GM21786 (cell line): ENCODE measurements around the gene MATN4.

Source experiments
- ATAC-seq: cut with Tn5 transposase; IDR thresholded peaks from one replicate; pipeline ENCODE4 v1.9.1; 2021; ENCODE audit not compliant: unreplicated experiment

Gene MATN4

DNA sequence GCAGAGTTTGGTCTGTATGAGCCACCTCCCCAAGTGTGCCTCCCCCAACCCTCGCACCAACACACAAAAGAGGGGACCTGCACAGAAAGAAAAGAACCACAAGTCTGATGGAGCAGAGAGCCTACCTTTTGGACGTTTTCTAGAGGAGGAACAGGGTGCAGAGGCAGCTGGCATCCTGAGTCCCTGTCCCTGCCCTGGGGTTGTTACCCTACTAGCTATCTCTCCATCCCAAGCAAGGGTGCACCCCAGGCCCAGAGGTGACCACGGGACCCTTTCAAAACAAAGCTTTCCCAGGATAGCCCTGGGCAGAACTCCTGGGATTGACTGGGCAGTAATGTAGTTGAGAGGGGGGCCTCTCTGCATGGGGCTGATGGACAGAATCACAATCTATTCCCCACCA, 9.7 kb upstream of the MATN4 start:
- ATAC-seq, result no peak

DNA sequence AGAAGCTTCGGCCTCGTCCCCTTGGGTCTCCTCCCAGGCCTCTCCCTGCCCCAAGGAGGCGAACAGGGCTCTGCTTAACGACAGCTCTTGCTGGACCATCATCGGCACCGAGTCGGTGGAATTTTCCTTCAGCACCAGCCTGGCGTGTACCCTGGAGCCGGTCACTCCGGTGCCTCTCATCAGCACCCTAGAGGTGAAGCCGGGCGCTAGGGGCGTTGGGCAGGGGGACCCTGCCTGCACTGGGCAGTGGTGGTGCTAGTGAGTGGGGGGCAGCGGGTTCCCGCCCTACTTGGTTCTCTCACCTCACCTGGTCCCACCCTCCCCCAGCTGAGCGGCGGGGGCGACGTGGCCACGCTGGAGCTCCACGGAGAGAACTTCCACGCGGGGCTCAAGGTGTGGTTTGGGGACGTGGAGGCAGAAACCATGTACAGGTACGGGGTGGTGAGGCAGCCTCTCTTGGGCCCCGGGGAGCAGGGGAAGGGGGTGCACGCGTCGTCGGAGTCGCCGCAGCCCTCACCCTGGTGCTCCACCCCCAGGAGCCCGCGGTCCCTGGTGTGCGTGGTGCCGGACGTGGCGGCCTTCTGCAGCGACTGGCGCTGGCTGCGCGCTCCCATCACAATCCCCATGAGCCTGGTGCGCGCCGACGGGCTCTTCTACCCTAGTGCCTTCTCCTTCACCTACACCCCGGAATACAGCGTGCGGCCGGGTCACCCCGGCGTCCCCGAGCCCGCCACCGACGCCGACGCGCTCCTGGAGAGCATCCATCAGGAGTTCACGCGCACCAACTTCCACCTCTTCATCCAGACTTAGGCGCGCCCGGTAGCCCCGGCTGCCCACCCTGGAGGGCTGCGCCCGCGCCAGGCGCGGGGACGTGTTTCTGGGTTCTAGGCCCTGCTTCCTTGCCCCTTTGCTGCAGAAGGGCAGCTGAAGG, 8.3 kb upstream of the MATN4 start:
- ATAC-seq, result no peak

DNA sequence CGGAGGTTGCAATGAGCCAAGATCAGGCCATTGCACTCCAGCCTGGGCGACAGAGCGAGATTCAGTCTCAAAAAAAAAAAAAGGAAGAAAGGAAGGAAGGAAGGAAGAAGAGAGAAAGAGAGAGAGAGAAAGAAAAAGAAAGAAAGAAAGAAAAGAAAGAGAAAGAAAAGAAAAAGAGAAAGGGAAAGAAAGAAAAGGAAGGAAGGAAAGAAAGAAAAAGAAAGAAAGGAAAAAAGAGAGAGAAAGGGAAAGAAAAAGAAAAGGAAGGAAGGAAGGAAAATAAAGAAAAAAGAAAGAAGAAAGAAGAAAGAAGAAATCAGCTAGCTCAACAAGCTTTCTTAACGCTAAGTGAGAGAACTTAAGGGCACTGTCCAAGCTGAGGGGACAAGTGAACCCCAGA, 7.6 kb upstream of the MATN4 start:
- no peak for ATAC-seq

DNA sequence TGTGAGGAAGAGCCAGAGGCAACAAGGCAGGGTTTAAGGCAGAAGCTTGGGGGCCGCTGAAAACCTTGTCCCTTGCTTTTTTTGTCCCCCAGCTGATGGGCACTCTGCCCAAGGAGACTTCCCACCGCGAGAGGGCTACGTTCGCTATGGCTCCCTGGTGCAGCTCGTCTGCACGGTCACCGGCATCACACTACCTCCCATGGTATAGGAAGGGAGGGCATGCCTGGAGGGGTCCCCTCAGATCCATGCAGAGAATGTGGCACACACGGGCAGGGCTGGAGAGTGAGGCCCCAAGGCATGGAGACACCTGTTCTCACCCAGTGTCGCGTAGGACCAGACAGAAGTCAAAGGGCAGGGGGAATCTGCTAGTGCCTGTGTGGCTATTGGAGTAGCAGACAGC, 5.8 kb upstream of the MATN4 start:
- no peak for ATAC-seq

DNA sequence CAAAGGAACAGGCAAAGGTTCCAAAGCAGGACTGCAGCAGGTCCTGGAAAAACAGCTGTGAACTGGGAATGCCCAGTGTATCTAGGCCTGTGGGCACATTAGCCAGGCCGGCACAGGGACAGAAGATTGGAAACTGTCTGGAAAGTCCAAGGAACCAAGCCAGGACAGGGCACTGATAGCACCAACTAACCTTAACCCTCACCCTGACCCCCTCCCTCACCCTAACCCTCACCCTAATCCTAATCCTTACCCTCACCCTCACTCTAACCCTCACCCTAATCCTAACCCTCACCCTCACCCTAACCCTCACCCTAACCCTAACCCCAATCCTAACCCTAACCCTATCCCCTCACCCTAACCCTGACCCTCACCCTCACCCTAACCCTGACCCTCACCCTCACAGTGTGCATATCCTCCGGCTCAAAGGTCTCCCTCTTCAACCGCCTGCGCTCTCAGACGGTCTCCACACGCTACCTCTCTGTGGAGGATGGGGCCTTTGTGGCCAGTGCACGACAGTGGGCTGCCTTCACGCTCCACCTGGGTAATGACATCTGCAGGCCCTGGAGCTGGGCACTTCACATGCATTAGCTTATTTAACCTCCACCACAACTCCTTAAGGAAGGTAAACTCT, 5.1 kb upstream of the MATN4 start:
- no peak for ATAC-seq

DNA sequence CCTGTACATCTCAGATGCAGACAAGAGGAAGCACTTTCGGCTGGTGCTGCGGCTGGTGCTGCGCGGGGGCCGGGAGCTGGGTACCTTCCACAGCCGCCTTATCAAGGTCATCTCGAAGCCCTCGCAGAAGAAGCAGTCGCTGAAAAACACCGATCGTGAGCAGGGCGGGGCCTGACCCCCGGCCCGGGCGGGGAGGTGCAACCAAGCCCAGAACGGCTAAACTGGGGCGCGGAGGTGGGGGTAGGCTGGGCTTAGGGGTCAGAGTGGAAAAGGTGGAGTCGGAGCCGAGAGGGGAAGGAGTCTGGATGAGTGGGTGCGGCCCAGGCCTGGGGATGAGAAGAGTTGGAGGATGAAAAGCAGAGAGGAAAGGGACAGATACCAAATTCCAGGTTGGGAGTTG, 4.1 kb upstream of the MATN4 start:
- ATAC-seq, result no peak

DNA sequence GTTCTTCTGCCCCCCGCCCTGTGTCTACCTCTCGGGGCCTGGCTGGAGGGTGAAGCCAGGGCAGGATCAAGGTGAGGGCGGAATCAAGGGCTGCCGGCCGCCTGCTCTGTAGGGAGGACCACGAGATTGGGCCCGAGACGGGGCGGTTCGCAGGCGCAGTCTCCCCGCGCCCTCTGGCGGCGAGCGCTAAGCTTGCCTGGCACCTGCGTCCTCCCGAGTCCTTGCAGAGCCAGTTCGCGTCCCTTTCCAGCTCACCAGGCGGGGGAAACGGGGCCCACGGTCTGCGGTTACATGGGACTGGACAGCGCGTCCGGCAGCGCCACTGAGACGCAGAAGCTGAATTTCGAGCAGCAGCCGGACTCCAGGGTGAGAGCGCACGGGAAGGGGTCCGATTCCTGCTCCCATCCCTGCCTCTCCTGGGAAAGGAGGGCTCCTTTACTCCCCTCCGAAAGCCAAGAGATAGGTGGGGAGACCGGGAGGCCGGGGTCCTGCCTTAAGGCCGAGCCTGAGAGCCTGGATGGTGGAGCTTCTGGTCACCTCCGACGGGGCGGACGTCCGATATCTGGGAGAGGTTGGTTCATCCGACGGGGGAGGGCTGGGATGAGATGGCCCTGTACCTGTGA, 3.6 kb upstream of the MATN4 start:
- no peak for ATAC-seq

DNA sequence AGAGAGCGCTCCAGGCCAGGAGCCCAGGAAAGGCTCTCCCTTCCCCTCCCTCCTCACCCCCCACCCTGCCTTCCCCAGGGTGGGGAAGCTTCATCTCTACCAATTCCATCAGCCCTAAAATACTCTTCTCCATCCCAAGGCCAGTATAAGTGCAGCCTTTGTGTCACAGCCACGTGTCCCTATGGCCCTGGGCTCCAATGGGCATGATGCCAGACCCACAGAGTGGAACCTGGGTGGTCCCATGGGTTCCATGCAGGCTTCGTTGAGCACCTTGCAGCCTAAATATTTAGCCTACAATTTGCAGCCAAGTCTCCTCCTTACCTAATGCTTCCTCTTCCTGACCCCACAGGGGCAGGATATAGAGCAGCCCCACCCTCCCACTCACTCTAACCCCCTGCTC, 976 bp upstream of the MATN4 start:
- no peak for ATAC-seq

DNA sequence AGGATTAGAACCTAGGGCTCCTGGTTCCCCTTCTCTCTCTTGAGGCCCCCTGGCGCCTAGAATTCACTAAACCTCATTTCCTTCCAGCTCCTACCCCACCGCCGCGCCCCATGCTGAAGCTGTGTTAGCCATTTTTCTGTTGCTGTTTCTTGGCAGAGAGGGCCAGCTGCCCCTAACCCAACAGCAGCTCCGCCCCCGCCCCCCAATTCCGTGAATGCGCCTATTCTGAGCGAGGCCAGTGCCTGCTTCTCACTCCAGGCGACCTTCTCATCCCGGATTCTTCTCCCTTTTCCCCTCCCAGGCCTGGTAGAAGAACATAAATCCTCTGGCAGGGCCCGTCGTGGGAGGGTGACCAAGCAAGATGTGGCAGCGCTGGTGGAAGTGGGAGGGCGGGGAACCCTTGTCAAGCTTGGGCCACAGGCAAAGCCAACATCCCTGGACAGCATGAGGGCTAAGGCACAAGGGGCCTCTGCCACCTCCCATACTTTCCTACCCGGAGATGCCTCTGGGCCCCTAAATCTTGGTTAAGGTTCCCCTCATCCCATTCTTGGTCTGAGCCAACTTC, 941 bp downstream of the MATN4 start:
- ATAC-seq, result no peak

DNA sequence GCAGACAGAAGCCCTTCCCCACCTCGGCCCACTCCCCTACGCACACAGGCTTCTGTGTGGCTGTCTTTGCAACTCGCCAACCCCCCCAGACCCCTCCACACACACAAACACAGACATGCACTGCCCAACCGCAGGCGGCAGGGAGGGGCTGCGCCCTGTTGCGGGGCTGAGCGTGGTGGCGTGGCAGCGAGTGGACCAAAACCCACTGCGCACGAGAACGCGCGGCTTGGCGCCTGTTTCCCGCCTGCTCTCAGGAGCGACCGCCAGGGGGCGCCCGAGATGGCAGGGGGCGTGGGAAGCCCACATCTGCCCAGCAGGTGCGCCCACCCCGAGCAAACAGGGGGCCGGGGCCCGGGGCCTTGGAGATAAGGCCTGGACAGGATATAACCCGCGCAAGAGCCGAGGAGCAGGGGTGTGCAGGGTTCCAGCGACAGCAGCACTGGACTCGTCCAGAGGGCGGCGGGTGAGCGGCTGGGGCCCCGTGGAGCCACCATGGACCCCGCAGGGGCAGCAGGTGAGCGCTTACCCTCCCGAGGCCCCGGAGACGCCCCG, 1.6 kb downstream of the MATN4 start, which contains the start of gene RBPJL:
Gene RBPJL (plus strand): TSS at position 410 of the 552 bp plus-strand sequence. CDS start 83 bp downstream, at position 493.
- ATAC-seq, result no peak

DNA sequence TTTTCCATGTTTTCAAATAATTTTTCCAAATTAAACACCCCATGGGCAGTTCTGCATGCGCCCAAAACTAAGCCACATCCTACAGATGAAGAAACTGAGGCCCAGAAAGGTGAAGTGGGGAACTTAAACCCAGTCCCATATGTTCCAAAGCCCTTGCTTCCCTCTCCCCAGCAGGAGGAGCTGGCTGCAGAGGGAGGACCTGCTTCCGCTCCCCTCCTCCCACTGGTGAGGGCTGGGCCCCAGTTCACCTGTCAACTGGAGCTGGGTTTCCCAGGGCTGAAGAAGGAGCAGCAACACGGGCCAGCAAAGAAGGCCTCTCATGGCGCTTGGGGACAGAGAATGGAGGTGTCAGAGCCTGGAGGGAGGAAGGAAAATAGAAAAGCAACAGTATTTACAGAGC, 2.8 kb downstream of the MATN4 start:
- no peak for ATAC-seq

DNA sequence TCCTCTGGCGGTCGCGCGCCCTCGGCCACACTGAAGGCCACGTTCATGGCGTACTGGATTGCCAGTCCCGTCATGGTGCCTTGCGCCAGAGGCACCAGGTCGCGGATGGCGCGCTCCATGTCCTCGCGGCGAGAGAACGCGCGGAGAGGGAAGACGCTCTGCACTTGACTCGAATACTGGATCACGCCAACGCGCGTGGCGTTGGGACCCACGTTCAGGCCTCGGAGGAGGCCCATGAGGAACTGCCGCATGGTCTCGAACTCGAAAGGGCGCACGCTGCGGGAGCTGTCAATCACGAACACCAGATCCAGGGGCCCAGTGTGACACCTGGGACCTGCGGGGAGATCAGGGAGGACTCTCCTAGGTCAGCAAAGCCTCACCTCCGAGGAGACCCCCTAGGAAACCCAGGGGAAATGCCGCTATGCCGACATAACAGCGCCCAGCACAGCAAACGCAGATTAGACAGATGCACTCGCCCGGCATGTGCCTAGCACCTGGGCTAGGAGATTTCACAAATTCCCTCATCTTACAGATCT, 3.6 kb downstream of the MATN4 start:
- ATAC-seq, result no peak

DNA sequence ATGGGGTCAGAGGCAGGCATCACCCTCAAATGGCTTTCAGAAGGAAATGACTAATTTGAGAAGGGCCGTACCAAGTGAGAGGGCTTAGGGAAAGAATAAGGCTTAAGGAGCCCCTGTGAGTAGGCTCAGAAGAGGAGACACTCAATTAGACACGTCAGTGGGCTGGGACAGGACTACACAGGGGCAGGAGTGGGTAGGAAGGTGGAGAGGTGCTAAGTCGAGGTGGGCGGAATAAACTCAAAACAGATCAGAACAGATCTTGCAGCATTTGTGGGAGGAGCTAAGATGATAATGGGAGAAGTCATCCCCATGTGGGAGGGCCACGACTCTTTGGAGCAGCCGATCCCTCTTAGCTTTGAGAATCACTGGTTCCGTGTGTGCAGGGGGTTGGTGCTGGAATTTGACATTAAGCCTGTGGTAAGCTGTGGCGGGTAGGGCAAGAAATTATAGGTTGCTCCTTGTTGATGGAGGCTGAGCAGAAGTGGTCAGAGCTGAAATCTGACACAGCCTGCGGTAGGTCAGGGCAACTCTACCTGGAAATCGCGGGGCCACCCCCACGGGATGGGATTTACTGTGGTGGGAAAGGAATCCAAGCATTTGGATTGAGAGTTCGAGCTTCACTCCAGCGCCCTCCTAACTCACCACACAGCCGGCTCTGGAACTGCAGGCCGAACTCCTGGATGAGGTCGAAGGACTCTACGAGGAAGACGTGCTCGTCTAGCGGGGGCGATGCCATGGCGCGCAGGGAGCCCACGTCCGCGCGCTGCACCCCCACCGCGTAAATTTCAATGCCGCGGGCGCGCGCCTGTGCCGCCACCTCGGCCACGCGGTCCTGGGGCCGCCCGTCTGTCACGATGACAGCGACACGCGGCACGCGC, 4.3 kb downstream of the MATN4 start:
- no peak for ATAC-seq

DNA sequence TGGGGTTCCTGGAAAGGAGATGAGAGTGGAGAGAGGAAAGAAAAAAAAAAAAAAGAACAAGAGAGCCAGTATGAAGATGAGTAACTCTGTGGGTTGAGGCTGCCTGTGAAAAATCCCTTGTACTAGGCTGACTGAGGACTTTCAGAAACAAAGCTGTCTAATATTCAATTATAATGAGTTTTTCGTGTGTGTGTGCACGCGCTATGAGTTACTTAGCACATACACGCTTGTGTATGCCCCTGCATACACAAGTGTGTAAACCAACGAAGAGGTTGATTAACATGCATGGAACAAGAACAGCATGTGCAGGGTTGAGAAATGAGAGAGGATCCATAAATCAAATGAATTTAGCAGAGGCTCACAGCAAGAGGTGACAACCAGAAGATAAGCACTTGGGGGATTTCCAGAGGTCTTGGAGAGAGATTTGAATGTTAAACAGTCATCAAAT, 6.3 kb downstream of the MATN4 start:
- no peak for ATAC-seq

DNA sequence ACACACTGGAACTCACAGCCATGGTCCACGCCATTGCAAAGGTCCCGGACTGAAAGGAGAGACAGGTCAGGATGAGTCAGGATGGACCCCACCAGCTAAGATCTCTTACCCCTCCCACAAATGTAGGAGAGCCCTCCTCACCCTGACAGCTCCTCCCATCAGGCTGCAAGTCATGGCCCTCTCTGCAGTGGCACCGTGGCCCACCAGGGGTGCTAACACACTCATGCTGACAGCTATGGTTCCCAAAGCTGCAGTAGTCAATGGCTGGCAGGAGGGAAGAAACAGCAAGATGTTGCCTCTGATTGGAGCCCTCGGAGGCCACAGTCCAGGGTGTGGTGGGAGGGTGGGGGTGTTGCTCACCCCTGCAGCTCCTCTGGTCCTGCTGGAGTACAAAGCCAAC, 7.1 kb downstream of the MATN4 start:
- no peak for ATAC-seq

DNA sequence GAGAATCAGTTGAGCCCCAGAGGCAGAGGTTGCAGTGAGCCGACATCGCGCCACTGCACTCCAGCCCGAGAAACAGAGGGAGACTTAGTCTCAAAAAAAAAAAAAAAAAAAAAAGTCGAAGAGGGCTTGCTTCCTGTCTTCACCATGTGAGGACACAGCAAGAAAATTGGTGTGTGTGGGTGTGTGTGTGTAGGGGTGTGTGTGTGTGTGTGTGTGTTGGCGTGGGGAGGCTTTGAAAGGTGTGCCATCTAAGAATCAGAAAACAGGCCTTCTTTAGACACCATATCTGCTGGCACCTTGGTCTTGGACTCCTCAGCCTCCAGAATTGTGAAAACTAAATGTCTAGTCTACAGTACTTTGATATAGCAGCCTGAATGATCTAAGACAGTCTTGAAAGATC, 8.3 kb downstream of the MATN4 start:
- no peak for ATAC-seq

DNA sequence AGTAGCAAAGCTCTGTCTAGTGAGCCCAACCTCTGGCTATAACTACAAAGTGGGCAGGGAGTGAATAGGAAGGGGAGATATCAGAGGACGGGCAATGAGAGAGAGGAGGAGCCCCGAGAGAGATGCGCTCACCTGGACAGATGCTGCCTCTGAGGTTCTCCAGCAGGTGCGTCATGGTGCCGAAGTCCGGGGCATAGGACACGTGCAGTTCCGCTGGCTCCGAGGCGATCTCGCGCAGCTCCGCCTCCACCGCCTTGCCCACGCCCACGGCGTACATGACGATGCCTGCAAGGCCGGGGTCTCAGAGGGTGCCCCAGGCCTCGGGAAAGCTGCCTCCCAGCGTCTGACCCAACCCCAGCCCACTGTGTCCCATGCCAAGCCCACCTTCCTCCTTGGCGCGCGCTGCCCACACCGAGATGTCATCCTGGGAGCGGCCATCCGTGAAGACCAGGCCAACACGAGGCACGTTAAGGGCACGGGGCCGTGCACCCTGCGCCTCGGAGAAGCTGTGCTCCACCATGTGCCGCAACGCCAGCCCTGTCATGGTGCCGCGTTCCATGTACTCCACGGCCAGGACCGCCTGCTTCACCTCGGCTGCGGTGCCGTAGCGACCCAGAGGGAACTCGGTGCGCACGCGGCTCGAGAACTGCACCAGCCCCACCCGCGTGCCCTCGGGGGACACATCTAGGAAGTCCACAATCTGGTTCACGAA, 10.2 kb downstream of the MATN4 start:
- no peak for ATAC-seq

DNA sequence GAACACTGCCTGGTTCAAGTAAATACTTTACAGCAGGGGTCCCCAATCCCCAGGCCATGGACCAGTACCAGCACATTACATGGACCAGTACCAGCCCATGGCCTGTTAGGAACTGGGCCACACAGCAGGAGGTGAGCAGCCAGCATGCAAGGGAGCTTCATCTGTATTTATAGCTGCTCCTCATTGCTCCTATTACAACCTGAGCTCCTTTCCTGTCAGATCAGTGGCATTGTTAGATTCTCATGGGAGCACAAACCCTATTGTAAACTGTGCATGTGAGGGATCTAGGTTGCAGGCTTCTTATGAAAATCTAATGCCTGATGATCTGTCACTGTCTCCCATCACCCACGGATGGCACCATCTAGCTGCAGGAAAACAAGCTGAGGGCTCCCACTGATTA, 13.4 kb downstream of the MATN4 start:
- ATAC-seq, result no peak

DNA sequence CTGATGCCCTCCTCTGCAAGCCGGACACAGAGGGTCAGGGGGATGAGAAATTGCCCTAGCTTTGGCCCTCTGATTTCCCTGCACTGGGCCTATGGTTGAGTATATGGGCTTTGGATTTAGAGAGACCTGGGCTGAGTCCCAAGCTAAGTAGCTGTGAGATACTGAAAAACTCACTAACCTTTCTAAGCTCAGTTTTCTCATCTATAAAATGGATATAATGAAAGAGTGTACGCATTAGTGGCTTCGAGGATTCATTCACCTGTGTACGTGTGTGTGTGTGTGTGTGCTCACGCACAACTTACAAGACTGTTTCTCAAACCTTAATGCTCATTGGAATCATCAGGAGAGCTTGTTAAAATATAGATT, 14.1 kb downstream of the MATN4 start:
- ATAC-seq, result no peak
